Left lobe of liver (tissue), 2 donors: ENCODE measurements around the gene BTBD9. TPM values are rescaled to one million over a fixed set of nuclear protein-coding genes. Genes with fewer than 3 reads are reported as not detected.

Experiments
- ATAC-seq: fragments of 200-7000 bp; cut with Tn5 transposase; one replicate; pipeline ENCODE4 v1.9.1; 2020; ENCODE audit warnings: mild to moderate bottlenecking, moderate library complexity
- DNase-seq: peaks from one replicate; pipeline ENCODE4 v3.0.0-alpha.2; 2020; ENCODE audit warnings: low spot score
- total RNA-seq: library from RNA; stranded (reverse); gene quantifications from one replicate; pipeline ENCODE4 v1.2.1, GENCODE V29; 2021
- donor health status: DM: no; HTN: no; CAD: no; lungs with moderate emphysema.
- donor health status: DM: no; HTN: yes; CAD: no.

BTBD9 gene
- total RNA-seq, 1 donor from 2014 or later, result 4.7 TPM

DNA sequence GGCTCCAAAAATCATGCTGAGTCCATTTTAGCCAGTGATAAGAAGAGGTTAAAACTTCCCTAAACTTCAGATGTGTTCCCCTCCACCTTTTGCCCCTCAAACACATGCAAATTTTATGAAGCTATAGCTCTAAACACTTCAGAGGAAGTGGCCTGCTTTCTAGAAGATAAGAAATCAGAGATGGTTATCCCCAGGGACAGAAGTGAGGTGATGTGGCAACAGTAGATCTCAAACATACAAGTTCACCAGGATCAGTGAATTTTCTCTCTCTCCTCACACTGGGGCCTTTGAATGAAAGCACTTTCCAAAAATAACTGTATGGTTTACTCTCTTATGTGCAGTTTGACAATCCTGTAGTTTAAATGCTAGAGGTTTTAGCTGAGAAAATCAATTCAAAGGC lies 332.0 kb downstream of the BTBD9 start:
- no peak for ATAC-seq

DNA sequence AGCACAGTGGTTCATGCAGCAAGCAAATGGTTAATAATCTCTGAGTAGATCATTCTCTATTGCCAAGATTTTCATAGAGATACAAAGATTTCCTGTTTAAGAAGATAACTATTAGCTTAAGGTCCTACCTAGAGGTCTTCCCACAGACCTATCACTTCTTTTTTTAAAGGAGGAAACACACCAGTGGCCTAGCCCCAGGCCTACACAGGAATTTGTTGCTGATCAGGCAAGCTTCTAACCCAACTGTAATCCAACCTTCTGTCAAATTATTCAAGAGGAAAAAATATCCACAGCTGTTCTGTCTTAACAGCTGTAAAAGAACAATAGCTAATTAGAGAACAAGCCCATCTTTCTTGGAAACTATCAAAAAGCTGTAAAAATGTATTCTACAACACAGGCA lies 332.8 kb downstream of the BTBD9 start:
- DNase-seq, result no peak
- ATAC-seq, result no peak

More for the DNA sequence above, 332.0 kb downstream of the BTBD9 start:
- no peak for DNase-seq

DNA sequence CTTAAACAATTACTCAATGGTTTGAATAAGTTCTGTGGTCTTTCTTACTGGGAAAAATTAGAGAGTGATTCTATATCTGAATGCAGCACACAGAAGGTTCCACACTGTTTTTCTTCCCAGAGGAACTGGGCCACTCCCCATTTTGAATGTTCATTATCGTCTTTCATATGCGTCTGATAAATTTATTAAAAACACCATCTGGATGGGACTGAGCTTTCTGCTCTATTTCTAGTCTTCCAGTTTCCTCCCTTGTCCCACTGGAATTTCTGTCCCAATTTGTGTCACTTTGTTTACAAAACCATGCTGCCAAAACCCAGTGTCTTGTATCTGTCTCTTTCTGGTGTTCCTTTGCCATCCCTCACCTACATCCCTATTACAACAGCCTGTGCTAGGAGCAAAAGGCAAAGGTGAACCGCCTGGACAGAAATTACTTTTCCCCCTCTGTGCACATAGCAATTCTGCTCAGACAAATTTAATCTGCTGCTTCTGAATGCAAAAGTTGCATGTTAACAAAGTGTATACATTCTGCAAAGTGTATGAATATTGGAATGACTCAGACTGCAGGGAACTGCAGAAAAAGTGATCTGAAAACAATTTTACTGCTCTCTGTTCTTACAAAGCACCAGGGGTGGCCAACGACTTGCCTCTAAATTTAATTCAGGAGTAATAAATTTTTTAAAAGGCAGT lies 333.6 kb downstream of the BTBD9 start:
- ATAC-seq (peak; percentile 95), DNase-seq (peak; percentile 49)

DNA sequence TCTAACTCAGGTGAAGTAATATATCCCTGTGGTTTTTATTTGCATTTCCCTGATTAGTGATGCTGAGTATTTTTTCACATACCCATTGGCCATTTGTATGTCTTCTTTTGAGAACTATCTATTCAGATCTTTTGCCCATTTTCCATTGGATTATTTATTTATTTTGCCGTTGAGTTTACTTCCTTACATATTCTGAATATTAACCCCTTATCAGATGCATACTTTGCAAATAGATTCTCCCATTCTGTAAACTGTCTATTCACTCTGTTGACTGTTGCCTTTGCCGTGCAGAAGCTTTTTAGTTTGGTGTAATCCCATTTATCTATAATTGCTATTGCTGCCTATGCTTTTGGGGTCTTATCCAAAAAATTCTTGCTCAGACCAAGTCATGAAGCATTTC lies 336.9 kb downstream of the BTBD9 start:
- no peak for DNase-seq
- no peak for ATAC-seq

DNA sequence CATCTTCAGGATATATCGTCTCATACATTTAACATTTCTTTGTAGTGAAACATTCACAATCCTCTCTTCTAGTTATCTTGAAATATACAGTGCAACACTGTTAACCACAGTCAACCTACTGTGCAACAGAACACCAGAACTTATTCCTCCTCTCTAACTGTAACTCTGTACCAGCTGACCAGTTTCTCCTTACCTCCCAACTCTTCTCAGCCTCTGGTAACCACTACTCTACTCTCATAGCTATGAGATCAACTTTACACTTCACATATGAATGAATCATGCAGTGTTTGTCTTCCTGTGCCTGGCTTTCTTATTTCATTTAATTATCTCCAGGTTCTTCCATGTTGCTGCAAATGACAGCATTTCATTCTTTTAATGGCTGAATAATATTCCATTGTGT lies 337.6 kb downstream of the BTBD9 start:
- no peak for ATAC-seq

DNA sequence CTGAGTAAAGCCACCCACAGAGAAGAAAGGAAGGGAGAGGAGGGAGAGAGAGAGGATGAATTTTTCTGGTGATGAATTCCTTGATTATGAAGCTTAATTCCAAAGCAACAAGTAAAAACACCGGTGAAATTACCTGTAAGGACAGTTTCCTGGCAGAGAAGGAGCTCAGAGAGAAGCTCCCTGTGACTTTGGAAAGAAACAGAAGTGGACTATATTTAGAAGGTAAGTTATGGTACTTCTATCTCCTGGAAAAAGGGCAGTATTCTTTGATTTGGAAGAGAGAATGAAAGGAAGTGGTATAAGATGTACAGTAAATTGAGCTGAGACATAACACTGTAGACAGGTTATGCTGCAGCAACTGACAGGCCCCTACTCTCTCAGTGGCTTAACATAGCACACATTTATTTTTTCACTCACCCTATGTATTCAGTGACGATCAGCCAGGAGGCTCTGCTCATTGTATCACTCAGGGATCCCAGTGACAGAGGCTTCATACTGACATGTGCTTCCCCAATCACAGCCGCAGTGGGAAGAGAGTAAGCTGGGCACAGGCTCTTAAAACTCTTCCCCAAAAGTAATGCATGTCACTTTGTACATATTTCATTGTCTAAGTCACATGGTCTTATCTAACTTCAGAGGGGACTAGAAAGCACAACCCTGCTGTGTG lies 349.5 kb downstream of the BTBD9 start:
- DNase-seq, result no peak
- no peak for ATAC-seq

More for the DNA sequence above, 337.6 kb downstream of the BTBD9 start:
- no peak for DNase-seq

DNA sequence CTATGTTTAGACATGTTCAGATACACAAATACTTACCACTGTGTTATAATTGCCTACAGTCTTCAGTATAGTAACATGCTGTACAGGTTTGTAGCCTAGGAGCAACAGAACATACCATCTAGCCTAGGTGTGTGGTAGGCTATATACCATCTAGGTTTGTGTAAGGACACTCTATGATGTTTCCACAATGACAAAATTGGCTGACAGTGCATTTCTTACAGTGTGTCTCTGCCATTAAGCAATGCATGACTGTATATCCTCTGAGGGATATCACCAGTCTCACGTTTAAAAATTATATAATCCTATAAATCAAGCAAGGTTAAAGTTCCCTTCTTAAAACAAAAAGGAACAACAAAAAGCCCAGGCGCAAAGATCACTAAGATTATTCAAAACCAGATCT lies 352.2 kb downstream of the BTBD9 start:
- DNase-seq (no peak), ATAC-seq (no peak)

DNA sequence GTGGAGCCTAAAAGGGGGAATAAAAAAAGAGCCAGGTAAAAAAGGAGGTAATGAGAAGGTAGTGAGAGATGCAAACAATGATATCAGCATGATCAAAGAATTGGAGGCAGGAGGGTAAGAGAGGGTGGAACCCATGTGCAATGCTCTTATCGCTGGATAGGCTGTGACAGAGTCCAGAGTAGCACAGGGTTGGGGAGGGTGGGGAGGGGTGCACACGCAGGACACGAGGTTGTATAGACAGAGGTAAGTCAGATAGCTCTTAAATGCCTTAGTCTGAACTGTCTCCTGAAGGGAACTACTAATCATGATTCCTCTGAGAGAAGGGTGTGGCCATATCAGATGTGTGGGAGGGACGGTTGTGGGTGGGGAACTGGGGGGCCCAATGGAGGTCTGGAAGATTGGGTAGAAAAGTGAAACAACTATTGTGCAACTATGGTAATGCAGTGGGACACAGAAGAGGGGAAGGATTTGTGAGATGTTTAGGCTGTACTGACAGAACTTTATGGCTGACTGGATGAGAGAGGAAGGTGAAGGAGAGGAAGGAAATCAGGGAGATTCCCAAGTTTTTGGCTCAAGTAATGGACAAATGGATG lies 354.8 kb downstream of the BTBD9 start:
- ATAC-seq (no peak), DNase-seq (no peak)

DNA sequence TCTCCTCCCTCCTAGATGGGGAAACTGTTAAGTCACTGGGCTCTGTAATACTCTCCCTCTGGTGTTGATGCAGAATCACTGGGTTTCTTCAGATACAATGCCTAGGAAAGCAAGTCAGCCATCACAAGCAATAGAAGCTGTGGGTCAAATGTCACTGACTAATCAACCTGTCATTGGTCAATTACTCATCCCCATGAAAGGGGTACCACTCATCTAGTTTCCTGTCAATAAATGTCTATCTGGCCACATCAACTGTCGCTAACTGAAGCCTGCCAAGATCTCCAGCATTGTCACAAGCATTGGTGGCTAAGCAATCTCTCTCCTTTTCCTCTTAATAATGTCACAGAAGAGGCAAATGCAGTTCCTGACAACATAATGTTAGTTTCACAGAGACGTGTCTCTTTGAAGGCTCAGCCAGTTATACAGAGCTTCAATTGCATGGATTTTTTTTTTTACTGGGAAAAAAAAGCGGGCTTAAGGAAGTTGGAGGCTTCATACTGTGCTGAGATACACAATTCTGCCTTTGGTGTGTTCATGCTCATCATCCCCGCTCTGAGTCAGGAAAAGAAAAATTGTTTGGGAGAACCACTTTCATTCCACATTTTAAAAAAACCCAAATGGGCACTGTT lies 355.9 kb downstream of the BTBD9 start:
- no peak for ATAC-seq

DNA sequence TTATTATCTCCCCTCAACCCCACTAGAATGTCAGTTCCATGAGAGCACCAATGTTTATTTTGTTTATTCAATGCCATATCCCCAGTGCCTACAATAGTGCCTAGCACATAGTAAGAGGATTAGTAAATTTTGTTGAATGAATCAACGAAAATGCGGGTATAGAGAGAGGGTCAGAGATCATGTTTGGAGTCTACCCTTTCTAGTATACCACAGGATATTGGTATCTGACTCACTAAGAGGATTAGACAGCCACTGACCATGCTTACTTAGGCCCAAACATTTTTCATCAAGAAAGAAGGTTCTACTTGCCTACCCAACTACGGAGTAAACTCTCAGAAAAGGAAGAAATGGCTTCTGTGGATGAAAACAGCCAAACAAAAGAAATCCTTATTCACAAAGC lies 356.8 kb downstream of the BTBD9 start:
- no peak for DNase-seq
- no peak for ATAC-seq

More for the DNA sequence above, 355.9 kb downstream of the BTBD9 start:
- DNase-seq, result no peak

DNA sequence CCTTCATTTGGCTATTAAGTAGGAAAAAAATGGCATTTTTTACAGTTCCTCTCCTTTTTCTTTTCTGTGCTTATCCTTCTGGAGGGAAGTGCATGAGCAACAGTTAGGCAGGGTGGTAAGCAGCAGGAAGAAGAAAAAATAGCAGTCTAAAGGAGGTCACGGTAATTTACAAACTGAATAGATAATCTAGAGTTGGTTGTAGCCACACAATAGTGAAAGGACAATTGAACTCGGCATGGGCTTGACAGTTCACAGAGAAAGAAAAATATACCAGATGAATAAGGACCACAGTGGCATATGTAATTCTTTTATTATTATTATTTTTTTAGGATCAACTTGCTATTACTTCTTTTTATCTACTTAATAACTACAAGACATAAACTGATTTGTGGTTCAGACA lies 358.6 kb downstream of the BTBD9 start:
- no peak for DNase-seq
- ATAC-seq, result no peak

DNA sequence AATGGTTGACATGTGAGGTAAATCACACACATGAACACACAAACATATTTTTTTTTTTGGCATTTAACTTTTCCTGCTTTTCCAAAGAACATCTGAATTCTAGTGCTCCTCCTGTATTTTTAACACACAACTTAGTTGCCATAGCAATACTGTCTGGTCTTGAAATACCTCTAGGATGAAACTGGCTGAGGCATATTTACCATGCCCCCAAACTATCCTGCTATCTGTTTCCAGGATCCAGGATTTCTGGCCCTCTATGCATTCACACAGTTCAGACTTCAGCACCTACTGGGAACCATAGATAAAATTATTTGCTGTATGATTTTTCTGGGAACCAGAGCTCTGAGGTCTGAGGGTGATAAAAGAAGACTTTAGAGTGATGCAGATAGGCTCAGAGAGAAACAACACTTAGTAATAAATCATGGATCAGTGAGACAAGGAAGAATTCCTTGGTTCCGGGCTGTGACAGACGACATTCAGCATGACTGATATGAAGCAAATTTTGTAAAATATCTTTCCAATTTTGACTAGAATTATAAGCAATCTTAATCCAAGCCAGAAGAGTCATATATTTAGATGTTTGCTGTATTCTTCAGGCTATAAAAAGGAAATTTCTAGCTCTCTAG lies 359.7 kb downstream of the BTBD9 start:
- ATAC-seq, result no peak
- no peak for DNase-seq

DNA sequence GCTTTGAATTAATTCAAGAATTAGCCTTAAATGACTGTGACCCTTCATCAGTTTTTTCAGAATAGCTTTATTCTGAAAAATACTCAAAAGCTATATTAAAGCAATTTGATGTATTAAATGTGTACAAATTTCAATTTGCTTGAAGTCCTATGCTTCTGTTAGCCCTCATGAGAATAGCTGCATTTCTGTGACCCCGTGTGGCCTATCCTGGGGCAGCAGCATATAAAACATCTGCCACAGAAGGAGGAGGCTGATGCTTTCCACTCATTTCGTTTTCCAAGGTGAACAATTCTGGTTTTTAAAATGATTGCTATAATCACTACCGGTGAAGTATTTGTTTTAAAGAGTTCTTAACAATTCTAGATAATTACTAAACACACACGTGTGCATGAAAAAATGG lies 360.3 kb downstream of the BTBD9 start:
- ATAC-seq, result no peak

DNA sequence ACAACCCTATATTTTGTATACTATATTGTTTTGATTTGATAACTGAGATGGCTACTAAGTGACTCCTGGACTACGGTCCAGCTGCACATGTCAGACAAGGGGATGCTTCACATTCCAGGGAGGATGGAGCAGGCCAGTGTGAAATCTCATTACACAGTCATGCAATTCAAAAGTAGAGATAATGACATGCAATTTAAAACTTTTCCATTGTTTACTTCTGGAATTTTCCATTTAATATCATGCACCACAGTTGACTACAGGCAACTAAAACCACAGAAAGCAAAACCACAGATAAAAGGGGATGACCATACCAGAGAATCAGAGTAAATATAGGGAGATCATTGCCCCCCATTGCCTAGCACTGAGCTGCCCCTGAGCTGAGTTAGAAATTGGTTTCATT lies 366.4 kb downstream of the BTBD9 start:
- DNase-seq (no peak), ATAC-seq (peak; percentile 23)

More for the DNA sequence above, 360.3 kb downstream of the BTBD9 start:
- no peak for DNase-seq

DNA sequence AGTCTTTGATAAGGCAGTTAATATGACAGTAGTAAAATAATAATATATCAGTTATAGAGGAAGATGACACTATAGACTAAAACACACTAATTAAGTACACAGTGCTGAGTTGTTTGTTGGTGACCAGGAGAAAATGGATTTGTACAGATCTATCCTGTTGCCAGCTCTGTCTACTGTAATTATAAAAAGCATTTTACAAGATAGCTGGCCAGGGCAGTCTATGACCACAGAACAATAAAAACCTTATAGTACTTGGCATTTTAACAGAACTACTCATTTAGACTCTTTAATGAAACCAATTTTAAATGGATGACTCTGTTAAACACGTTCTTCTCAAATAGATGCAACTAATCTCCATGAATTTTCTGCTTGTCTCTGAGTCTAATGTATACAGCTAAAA lies 367.5 kb downstream of the BTBD9 start:
- DNase-seq (no peak), ATAC-seq (no peak)

DNA sequence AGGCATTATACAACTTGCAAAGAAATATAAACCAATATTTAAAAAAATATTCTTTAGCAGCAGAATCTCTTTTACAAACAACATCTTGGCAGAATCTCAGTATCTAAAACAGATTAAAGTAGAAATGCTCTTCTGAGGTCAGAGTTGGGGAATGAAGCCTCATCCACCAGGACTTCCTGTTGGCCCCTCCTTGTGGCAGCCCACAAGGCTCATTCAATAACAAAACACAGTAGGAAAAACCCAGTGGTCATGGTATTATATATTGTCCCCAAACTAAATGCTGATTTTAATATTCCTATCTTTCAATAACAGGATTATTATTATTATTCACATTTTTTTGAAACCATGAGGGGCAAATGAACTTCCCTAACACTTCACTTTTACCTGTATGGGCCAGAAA lies 368.6 kb downstream of the BTBD9 start:
- ATAC-seq (no peak), DNase-seq (no peak)

DNA sequence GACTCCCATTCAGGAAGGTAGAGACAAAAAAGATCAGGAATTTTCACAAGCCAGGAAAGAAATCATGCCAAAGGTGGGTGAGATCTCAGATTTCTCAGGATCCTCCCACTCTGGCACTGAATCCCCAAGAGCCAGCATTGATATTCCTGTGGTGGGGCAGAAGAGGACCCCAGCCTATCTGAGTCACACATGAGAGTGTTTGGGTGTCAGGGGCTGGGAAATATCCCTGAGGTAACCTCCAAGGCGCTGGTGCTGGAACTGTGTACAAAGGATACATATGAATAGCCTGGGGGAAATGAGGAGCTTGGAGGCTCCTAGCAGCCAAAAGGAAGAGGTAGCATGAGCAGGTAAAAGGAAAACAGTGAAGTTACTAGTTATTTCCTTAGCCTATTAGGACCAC lies 369.4 kb downstream of the BTBD9 start:
- no peak for DNase-seq
- no peak for ATAC-seq

DNA sequence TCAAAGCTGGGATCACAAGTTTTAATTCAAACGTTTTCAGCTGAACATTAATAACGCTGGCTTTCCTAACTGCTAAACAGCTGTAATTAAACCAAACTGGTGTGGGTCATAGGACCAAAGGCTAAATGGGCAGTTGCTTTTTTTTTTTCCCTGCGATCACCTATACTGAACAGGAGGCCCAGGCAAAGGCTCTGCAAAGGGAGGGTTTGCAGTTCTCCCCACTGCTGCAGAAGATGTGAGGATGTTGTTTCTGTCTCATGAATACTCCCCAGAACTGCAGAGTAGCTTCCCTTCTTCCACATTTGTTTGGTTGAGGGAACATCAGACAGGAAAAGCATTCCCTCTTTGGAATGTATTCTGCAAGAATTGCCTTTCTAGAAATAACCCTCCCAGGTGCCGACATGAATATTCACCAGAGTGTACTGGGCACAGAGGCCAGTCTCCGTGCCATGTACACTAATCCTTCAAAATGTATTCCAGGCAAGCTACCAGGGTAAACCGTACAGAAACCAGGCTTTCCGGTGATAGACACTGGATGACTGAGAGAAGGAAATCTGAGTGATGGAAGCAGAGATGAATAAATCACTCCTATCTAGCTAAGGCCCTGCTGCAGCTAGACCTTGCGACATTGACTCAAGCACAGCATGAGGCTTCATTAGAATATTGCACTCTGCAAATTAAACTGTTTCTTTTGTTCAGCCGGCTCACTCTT lies 370.1 kb downstream of the BTBD9 start:
- ATAC-seq (no peak), DNase-seq (no peak)

DNA sequence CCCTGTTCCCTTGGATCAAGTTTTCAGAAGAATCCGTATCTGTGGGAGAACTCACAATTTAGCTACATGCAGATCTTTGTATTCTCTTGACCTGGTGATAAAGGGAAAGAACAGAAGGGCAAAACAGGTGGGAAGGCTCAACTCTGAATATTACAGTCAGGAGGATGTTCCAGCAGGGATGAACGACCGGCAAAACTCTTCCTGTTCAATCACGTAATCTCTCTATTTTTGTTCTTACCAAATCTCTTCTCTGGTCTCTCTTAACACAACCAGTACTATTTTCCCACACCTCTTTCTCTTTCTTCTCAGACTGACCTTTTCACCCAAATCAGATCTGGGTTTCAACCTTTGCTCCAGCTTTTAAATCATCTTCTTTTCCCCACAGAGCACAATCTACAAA lies 371.4 kb downstream of the BTBD9 start:
- no peak for ATAC-seq
- DNase-seq, result no peak

DNA sequence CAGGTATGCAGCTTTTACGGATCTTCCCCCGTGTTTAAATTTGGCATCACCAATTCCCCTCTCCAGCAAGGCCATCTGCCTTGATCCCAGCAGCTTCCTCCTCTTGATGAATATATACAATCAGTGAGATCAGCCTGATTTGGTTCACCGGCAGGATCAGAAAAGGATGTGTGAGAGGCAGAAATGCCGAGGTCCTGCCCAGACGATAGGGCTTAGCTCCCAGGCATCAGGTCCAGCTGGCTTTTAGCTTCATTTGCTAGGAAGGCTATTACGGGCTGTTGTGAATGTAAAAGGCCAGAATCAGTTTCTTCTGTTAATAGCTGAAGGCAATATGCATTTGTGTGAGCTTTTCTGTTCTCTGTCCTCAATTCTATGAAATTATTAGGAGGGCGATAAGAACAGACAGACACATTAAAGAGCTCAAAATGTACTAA lies 372.8 kb downstream of the BTBD9 start:
- DNase-seq (no peak), ATAC-seq (no peak)

DNA sequence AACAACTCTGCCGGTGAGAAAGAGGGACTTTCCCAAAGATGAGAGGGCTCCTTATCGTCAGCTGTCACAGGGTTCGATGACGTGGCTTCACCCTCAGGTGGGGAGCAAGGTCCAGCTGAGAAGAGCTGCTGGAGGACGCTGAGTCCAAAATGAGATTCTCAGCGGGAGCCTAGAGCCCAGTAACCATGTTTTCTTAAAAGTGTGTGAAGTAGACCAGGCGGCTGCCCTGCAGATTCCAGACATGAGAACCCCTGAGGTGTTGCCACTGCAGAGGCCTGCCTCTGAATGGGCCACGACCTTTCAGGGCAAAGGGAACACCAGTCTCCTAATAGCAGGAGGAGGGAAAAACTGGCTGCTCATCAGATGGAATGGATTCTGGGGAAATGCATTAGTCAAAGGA lies 375.1 kb downstream of the BTBD9 start:
- no peak for DNase-seq
- no peak for ATAC-seq
